Fibroblast of pulmonary artery (primary cell): ENCODE results near the gene FRMPD2.
"Not testable (repeated sequence)": the region's sequence is repeated elsewhere in the genome, so short reads cannot be mapped to it uniquely, and the experiment has no call there.

Experiments used
- DNase-seq: peaks from one replicate; pipeline ENCODE4 v3.0.0-alpha.2; 2010; ENCODE audit warnings: low read depth
- H3K4me3 ChIP-seq: replicated peaks from 2 replicates; pipeline ENCODE4 v1.5.1; 2011; ENCODE audit warnings: low read depth, mild to moderate bottlenecking, control low read depth, low read length, moderate library complexity
- TF ChIP-seq, protein P1 (sequence below): IDR thresholded peaks from 2 replicates; pipeline ENCODE4 v1.5.1; 2011; ENCODE audit warnings: mild to moderate bottlenecking, control low read depth, low read length, inconsistent platforms; ENCODE audit errors: missing control alignments

Gene FRMPD2

DNA sequence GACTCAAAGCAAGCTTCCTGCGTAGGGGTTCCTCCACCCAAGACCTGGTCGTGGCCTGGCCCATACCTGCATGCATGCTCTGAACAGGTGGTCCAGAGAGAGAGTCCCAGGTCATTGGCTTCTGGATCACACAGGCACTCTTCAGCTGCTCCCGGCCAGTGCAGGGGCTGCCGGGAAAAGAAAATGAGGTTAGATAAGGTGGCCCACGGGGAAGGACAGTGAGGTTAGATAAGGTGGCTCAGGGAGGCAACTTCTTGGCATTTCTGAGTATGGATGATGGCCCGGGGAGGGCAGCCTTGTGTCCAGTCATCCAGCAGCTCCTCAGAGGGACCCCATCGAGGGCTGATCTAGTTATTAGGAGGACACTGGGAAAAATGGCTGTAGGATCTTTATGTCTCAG lies 87.4 kb downstream of the FRMPD2 start:
- H3K4me3 ChIP-seq: no peak overlapping the region
- TF ChIP-seq, protein P1, sequence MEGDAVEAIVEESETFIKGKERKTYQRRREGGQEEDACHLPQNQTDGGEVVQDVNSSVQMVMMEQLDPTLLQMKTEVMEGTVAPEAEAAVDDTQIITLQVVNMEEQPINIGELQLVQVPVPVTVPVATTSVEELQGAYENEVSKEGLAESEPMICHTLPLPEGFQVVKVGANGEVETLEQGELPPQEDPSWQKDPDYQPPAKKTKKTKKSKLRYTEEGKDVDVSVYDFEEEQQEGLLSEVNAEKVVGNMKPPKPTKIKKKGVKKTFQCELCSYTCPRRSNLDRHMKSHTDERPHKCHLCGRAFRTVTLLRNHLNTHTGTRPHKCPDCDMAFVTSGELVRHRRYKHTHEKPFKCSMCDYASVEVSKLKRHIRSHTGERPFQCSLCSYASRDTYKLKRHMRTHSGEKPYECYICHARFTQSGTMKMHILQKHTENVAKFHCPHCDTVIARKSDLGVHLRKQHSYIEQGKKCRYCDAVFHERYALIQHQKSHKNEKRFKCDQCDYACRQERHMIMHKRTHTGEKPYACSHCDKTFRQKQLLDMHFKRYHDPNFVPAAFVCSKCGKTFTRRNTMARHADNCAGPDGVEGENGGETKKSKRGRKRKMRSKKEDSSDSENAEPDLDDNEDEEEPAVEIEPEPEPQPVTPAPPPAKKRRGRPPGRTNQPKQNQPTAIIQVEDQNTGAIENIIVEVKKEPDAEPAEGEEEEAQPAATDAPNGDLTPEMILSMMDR: no peak
- no peak for DNase-seq

DNA sequence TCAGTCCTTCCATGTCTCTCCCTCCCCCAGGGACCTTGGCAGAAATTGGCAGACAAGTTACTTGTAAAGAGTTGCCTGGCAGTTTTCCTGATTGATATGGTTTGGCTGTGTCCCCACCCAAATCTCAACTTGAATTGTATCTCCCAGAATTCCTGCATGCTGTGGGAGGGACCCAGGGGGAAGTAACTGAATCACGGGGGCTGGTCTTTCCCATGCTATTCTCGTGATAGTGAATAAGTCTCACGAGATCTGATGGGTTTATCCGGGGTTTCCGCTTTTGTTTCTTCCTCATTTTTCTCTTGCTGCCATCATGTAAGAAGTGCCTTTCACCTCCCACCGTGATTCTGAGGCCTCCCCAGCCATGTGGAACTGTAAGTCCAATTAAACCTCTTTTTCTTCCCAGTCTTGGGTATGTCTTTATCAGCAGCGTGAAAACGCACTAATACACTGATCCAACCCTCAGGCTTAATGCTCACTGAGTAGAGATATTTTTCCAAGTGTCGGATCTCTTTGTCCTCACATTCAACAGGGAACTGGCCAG lies 88.2 kb downstream of the FRMPD2 start:
- H3K4me3 ChIP-seq, DNase-seq: not testable (repeated sequence)

DNA sequence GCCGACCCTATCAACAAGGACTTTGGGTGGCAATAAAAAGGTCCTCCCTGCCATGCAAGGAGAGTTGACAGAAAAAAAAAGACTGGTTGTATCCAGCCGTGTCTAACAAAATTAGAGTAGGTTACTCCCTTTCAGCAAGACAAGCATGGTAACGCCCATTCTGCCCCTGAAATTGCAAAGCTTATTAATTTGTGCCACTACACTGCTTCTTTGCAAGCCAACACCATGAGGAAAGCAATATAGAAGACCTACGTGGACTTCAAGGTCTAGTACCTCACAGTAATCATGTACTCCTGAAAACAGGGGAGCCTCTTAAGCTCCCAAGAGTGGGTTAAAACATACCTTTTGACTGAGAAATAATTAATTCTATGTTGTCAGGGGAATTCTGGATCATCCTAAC lies 90.3 kb downstream of the FRMPD2 start:
- H3K4me3 ChIP-seq: no peak overlapping the region
- DNase-seq: no peak
- TF ChIP-seq, protein P1: no peak

DNA sequence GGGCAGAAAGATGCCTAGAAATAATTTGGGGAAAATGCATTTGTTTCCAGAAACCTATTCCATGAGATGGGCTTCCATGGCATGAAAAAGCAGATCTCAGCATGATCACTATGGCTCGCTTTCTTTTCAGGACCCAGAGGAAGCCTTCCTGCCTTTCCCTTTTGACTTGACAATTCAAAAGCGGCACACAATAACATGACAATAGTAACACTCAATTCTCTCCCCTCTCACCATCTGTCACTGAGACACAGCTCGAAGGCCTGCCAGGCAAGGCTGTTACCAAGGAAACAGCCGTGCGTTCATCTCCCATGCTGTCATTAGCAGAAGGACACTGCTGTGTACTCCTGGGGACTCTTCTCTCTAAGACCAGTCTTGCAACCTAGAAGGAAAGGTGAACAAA lies 101.8 kb downstream of the FRMPD2 start:
- DNase-seq: not testable (repeated sequence)

DNA sequence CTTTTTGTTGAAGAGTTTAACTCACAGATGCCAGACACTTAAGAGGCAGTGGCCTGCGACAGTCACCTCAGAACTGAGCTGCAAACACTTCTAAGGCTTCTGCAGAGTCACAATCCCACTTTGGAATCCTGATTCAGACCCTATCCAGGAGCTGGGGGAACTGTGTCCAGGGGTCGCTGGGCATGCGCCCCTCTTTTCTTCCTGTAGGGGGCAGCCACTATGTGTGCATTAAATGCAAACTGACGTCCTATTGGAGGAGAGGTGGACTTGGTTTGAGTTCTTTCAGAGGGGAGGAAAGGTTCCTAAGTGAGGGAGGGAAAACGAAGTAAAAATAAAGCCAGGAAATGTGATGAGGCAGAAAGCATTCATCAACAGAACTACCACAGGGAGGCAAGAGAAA lies 113.8 kb downstream of the FRMPD2 start:
- DNase-seq: not testable (repeated sequence)

More for the DNA sequence above, 101.8 kb downstream of the FRMPD2 start:
- not testable (repeated sequence) for H3K4me3 ChIP-seq

DNA sequence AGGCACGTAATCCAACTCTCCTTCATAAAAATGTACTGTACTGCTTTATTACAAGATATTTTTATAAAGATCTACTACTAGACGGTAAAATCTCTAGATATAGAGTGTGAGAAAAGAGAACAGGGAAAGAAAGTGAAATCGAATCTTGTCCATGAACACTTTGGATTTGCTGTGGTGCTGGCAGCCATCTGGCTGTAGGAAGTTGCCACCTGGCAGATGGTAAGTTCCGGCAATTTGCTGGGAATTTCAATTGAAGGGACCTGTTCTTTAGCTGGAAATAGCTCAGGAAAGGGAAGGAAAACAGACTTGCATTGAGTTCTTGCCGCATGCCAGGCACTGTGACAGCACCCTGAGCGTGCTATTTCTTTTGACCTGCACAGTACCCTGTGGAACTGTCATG lies 114.3 kb downstream of the FRMPD2 start:
- H3K4me3 ChIP-seq, DNase-seq: not testable (repeated sequence)

More for the DNA sequence above, 113.8 kb downstream of the FRMPD2 start:
- not testable (repeated sequence) for H3K4me3 ChIP-seq

DNA sequence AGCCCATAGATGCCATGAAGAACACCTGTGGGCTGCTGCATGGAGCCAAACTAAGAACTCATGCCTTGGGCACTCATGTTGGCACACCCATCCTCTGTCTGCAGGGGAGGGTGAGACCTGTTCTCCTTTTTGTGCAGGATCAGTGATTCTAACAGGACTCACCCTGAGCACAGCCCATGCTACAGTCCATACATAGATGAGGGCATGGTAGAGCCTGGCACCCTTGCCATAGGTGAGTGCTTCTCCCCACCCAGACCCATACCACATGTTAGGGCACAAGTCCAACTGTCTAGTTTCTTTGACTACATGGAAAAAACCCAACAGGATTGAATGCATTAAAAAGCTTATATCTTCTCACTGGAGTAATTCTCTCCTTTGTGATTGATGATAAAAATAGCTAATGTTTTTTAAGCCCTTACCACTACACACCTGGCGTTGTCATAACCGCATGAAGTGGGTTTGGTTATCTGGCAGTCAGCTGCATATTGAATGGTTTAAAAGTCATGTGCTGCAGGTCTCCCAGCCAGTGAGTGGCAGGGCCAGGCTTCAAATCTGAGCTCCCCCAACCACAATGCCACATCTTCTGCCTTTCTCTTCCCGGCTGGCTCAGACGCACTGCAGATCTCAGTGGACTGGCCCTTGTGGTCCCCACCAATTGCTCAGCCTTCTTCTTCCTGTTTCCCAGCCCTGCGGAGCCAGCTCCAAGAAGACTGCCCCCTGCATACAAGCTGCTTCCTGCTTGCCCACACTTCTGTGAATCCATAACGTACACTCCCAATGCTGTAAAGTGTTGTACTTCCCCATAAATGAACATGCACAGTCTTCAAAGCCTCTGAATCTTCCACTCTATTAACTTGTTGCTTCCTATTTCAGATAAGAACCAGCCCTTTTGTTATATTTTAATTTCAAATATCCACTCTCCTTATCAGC lies 120.0 kb downstream of the FRMPD2 start:
- H3K4me3 ChIP-seq, DNase-seq: not testable (repeated sequence)

DNA sequence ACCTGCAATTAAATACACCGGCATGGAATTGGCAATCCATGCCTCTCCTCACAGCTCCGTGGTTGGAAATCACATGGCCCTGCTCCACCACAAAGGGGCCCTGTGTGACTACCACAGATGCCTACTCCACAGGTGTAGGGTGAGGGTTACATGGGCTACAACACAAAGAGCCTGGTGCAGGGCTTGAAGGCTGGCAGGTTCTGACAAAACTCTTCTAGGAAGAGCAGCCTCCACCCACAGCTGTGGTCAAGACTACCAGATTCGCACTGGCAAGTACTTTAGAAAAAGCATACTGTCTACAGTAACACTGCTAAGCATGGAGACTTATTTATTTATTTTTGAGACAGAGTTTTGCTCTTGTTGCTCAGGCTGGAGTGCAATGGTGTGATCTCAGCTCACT lies 126.9 kb downstream of the FRMPD2 start:
- not testable (repeated sequence) for DNase-seq, H3K4me3 ChIP-seq

DNA sequence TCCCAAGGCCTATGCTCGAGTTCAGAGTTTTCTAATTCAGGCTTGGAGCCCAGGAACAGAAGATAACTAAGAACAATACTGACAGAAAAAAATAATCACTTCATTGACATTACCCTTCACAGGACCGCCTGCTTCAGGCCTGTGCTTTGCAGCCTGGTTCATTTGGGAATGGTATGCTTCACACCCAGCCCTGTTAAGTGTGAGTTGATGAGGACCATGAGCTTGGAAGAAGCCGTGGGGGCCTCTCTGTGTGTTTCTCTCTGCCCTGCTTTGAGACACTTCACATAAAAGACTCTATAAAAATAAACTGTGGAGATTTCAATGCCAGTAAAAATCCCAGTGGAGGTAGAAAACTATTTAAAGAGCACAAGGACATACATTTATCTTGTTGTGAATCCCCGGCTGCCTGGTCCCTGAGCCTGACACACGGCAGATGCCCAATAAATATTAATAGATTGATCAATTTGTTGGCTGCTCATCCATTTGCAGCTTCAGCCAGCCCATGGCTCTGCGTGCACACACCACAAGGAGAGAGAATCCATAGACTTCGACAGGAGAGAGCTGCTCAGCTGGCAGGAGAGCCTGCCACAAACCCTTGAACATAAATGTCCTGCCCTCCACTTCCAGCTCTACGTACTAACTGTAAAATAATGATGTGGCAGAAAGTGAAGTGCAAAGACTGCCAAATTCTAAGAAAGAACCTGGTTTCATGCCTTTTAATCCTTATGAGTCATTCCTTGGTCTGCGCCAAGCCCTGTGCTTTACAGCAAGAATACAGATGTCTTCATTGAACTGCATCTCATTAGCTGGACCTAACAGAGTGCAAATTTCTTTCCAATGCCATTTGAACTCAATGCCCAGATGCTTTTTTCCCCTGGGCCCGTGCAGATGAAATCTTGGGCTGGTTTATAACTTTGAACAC lies 130.5 kb downstream of the FRMPD2 start:
- DNase-seq, H3K4me3 ChIP-seq: not testable (repeated sequence)

DNA sequence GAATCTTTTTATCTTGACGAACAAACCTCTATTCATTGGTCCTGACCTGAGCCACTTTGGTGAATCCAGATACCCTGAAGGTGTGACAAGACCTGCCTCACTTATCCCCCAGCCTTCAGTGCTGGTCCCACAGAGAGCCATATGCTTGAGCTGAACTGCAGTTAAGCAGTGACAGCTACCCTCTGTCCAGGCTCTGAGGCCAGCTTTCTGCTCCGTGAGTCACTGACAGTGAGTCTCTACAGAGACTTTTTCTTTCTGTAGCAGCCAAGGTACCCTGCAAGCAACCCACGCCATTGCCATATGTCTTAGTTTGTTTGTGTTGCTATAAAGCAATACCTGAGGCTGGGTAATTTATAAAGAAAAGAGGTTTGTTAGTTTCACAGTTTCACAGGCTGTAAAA lies 133.5 kb downstream of the FRMPD2 start:
- not testable (repeated sequence) for DNase-seq, H3K4me3 ChIP-seq

DNA sequence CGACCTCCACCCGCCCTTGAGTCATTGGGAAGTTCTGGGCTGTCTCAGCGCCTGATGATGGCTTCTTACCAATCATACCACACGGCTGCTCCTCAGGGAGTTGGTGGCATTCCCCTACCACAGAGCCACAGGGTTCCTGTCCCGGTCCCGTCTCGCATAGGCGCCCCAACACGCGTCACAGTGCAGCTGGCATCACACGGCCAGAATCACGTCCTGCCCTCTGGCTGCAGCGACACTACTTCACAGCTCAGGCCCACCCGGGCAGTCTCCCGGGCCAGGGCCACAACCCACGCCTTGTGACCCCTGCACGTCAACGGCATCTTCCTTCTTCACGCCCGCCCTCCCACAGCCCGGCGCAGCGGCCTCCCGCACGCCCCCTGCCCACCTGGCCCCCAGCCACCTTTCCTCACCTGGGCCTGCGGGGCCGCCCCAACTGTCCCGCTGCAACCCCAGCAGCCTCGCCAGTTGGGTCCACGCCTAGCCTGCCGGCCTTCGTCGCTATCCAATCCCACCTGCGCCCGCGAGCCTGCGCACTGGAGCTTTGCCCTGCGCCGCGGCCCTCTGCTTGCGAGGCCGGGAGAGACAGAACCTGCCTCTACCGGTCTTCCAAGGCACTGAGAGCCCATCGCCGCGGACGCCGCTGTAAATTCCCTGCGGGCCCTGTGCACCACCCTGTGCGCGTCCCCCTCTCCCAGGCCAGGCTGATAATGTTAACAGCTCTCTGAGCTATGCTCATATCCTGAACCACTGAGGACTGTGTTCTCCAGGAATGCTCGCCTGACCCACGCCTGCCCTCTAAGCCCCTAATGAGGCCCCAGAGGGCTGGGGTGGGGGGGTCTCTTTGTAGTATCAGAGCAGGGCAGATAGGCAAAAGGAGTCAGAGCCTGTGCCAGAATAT lies 134.3 kb downstream of the FRMPD2 start:
- DNase-seq, H3K4me3 ChIP-seq: not testable (repeated sequence)

DNA sequence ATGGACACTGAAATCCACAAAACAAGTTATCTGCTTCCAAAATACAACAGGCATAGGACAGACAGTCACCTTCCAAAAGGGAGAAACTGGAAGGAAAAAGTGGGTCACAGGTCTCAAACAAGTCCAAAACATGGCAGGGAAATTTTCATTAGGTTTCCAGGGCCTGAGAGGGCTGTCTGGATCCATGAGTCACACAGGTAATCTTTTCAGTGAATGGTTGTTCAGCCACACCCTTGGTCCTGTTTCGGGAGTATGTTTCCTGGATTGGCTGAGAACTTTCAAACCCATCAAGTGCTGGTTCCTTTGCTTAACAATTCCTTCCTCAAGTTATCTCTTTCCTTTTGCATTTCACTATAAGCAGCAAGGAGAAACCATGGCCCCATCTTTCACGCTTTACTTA lies 145.5 kb downstream of the FRMPD2 start:
- DNase-seq, H3K4me3 ChIP-seq: not testable (repeated sequence)

DNA sequence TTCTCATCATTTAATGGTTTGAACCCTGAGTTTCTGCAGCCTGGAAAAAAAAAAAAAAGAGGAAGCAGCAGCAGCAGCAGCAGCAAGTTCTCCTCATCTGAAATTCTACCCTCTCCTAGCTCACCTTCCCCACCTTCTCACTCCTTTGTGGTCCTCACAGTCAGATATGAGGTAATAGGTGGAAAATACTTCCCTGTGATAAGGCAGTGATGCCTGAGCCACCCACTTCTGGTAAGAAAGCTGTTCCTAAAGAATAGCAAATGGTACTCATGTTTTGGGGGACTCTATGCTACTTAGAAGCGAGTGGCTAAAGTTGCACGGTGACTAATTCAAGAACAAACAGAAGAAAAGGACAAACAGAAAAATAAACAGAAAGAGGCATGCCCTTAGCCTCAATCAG lies 148.2 kb downstream of the FRMPD2 start:
- DNase-seq, H3K4me3 ChIP-seq: not testable (repeated sequence)
